Activated naive CD8-positive, alpha-beta T cell (primary cell): ENCODE results near the gene CAPN3.

Source experiments
- H3K27ac Mint-ChIP-seq: one replicate; pipeline ENCODE4 v1.8.0; 2021; ENCODE audit warnings: mixed read lengths
- H3K27me3 Mint-ChIP-seq: one replicate; pipeline ENCODE4 v1.8.0; 2021; ENCODE audit warnings: mixed read lengths
- H3K36me3 Mint-ChIP-seq: one replicate; pipeline ENCODE4 v1.8.0; 2021; ENCODE audit warnings: mixed read lengths
- H3K4me1 Mint-ChIP-seq: one replicate; pipeline ENCODE4 v1.8.0; 2021; ENCODE audit warnings: low read depth, mixed read lengths
- H3K4me3 Mint-ChIP-seq: one replicate; pipeline ENCODE4 v1.8.0; 2021; ENCODE audit warnings: mild to moderate bottlenecking, mixed read lengths
- H3K9me3 Mint-ChIP-seq: one replicate; pipeline ENCODE4 v1.8.0; 2021; ENCODE audit warnings: low read depth, mixed read lengths

The CAPN3 gene

DNA sequence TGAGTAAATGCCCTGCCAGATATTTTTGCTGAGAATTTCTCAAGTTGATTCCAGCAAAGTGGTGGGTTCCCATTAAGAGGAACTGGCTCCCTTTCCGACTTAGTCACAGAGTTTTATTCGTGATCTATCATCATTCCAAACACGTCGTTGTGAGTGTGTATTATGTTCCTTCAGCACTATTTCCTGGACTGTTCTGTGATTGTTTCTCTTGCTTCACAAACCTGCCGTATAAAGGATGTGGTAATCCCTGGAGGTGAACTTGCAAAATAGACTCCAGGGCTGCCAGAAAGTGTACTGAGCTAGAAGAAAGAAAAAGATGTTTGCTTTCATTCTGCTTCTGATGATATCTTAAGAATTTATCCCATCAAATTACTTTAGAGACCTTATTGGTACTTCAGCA lies 14.5 kb upstream of the CAPN3 start:
- Mint-ChIP-seq H3K4me1 (no peaks in the 10 kb centered on the region), H3K4me3 (no peak overlapping the region), H3K27ac (no peak overlapping the region), H3K36me3 (peaks cover 14% of the 10 kb centered on the region), H3K9me3 (no peaks in the 10 kb centered on the region), H3K27me3 (no peaks in the 10 kb centered on the region)

DNA sequence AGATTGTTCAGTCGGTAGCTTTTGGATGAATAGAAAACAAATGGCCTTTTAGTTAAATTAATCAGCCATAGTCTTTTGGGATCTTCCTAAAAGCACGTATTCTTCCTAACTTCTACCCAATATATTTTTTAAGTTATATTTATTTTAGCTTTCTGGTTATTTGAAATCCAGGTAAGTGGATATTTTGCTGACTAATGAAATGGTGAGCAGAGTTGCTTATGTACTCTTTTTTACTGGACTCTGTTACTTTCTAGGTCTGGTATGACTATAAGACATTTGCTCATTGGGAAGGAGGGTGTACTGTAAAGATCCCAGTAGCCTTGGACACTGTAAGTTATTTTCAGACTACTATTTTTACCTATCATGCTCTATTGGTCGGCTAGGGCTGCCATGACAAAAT lies 13.8 kb upstream of the CAPN3 start:
- Mint-ChIP-seq H3K4me3 (no peak overlapping the region), H3K27me3 (no peaks in the 10 kb centered on the region), H3K9me3 (no peaks in the 10 kb centered on the region), H3K36me3 (peaks cover 14% of the 10 kb centered on the region), H3K27ac (no peak overlapping the region), H3K4me1 (no peaks in the 10 kb centered on the region)

DNA sequence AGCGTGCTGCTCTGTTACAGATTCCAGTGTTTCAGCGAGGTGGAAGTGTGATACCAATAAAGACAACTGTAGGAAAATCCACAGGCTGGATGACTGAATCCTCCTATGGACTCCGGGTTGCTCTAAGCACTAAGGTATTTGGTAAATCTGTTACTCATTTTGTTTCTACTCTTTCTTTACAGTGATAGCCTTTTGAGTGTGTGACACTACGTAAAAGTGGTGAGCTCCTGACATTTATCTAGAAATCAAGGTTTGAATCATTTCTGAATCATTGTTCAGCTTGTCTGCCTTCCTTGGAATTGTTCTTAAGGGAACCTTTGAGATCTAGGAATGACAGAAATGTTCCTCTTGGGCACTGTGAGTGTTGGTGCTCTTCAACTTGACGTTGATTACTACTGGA lies 11.2 kb upstream of the CAPN3 start:
- H3K4me1 Mint-ChIP-seq = no peaks in the 10 kb centered on the region
- no peak overlapping the region for H3K27ac Mint-ChIP-seq
- no peaks in the 10 kb centered on the region for H3K27me3 Mint-ChIP-seq
- no peaks in the 10 kb centered on the region for H3K9me3 Mint-ChIP-seq
- H3K4me3 Mint-ChIP-seq = no peak overlapping the region
- peaks cover 17% of the 10 kb centered on the region for H3K36me3 Mint-ChIP-seq

DNA sequence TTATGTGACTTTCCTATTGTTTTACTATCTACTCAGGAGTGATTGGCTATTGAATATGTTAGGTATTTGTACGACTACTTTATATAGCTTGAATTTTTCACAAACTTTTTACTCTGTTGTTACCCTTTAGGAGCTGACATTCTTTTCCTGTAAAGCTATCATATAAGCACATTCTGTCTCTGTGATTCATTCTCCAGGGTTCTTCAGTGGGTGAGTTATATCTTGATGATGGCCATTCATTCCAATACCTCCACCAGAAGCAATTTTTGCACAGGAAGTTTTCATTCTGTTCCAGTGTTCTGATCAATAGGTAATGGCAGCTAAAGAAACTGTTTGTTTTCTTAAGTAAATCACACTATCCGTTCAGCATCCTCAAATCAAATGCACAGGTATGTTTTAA lies 10.1 kb upstream of the CAPN3 start:
- H3K4me3 Mint-ChIP-seq = no peak overlapping the region
- no peaks in the 10 kb centered on the region for H3K27me3 Mint-ChIP-seq
- peaks cover 20% of the 10 kb centered on the region for H3K36me3 Mint-ChIP-seq
- no peak overlapping the region for H3K27ac Mint-ChIP-seq
- H3K9me3 Mint-ChIP-seq = no peaks in the 10 kb centered on the region
- no peaks in the 10 kb centered on the region for H3K4me1 Mint-ChIP-seq

GRCh38 chr15:42352401-42352800 lies 6.9 kb upstream of the CAPN3 start:
- H3K4me3 Mint-ChIP-seq = no peak overlapping the region
- H3K4me1 Mint-ChIP-seq = no peaks in the 10 kb centered on the region
- peaks cover 15% of the 10 kb centered on the region for H3K36me3 Mint-ChIP-seq
- no peaks in the 10 kb centered on the region for H3K9me3 Mint-ChIP-seq
- no peaks in the 10 kb centered on the region for H3K27me3 Mint-ChIP-seq
- no peak overlapping the region for H3K27ac Mint-ChIP-seq

DNA sequence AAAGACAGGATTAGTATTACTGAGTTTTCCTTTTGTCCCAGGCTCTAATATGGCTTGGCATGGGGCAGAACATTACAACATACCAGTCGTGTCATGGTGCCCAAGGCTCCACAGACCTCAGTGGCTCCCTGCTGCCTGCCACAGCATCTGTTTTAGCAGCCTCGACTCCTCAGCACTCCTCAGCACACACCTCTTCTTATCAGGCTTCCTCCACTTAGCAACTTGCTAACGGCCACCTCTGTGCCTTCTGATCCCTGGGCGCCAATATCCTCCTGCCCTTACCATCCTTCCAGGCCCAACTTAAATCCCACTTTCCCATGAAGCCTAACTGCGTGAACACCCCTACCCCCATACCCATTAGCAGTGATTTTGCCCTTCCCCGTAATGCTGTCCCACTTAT lies 6.2 kb upstream of the CAPN3 start:
- Mint-ChIP-seq H3K4me3 (no peak overlapping the region), H3K27me3 (no peaks in the 10 kb centered on the region), H3K36me3 (peaks cover 15% of the 10 kb centered on the region)

DNA sequence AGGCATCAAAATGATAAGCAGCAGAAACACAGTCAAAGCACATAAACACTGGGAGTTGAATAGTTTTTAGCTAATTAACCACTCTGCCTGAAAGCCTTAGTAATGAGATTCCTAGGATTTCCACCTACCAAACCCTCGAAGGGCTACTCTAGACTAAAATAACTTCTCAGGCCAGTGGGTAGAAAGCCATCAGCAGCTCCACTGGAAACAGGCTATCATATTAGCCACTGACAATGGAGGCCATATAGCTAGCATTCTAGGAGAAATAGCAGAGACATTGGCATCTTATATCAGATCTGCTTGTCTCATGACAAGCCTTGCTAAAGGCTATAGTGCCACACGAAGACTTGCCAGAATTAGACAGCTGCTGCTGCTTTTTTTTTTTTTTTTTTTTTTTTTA lies 4.5 kb upstream of the CAPN3 start:
- no peaks in the 10 kb centered on the region for H3K9me3 Mint-ChIP-seq
- no peak overlapping the region for H3K27ac Mint-ChIP-seq
- no peak overlapping the region for H3K4me3 Mint-ChIP-seq
- H3K36me3 Mint-ChIP-seq = peaks cover 12% of the 10 kb centered on the region
- H3K4me1 Mint-ChIP-seq = no peaks in the 10 kb centered on the region
- H3K27me3 Mint-ChIP-seq = no peaks in the 10 kb centered on the region

More for the DNA sequence above, 6.2 kb upstream of the CAPN3 start:
- H3K9me3 Mint-ChIP-seq = no peaks in the 10 kb centered on the region
- H3K27ac Mint-ChIP-seq = no peak overlapping the region
- H3K4me1 Mint-ChIP-seq = no peaks in the 10 kb centered on the region

GRCh38 chr15:42355291-42355690 lies 4.0 kb upstream of the CAPN3 start:
- Mint-ChIP-seq H3K9me3 (no peaks in the 10 kb centered on the region), H3K27ac (no peak overlapping the region), H3K4me1 (no peaks in the 10 kb centered on the region), H3K27me3 (no peaks in the 10 kb centered on the region), H3K36me3 (peaks cover 12% of the 10 kb centered on the region), H3K4me3 (no peak overlapping the region)

GRCh38 chr15:42356851-42357250 lies 2.5 kb upstream of the CAPN3 start:
- H3K27ac Mint-ChIP-seq = no peak overlapping the region
- H3K9me3 Mint-ChIP-seq = no peaks in the 10 kb centered on the region
- no peaks in the 10 kb centered on the region for H3K4me1 Mint-ChIP-seq
- H3K36me3 Mint-ChIP-seq = peaks cover 11% of the 10 kb centered on the region
- no peak overlapping the region for H3K4me3 Mint-ChIP-seq
- H3K27me3 Mint-ChIP-seq = no peaks in the 10 kb centered on the region

- peaks cover 11% of the 10 kb centered on the region for H3K36me3 Mint-ChIP-seq
- H3K27me3 Mint-ChIP-seq = no peaks in the 10 kb centered on the region
- no peaks in the 10 kb centered on the region for H3K4me1 Mint-ChIP-seq
- H3K27ac Mint-ChIP-seq = no peak overlapping the region
- H3K4me3 Mint-ChIP-seq = no peak overlapping the region
- H3K9me3 Mint-ChIP-seq = no peaks in the 10 kb centered on the region
Measured at GRCh38 chr15:42358141-42358540, 1.2 kb upstream of the CAPN3 start.

GRCh38 chr15:42359985-42360384 lies 684 bp downstream of the CAPN3 start:
- Mint-ChIP-seq H3K9me3 (no peaks in the 10 kb centered on the region), H3K27me3 (no peaks in the 10 kb centered on the region), H3K4me1 (no peaks in the 10 kb centered on the region), H3K27ac (no peak overlapping the region), H3K4me3 (no peak overlapping the region), H3K36me3 (peaks cover 7% of the 10 kb centered on the region)

DNA sequence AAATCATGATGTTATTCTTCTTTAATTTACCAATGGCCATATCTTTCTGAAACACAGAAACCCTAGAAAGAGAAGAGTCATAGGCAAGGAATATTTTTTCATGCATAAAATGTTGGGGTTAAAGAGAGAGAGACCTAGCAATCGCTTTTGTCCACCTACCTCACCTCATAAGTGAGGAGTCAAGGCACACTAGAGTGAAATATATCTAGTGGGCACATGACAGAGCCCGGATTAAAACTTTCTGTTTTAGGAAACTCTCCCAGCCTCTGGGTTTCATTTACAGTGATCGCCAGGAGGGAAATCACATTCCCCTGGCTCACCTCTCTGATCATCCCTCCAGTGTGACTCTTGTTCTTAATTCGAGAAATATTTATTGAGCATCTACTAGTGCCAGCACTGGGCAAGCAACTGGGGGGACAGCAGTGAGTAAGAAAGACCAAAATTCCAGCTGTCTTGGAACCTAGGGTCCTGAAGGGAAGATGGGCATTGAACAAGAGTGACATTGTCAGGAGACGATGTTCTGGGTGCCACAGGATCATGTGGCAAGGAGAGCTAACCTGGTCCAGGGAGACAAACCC lies 1.3 kb downstream of the CAPN3 start:
- Mint-ChIP-seq H3K36me3 (peaks cover 10% of the 10 kb centered on the region), H3K4me3 (no peak overlapping the region), H3K4me1 (no peaks in the 10 kb centered on the region), H3K27me3 (no peaks in the 10 kb centered on the region), H3K9me3 (no peaks in the 10 kb centered on the region), H3K27ac (no peak overlapping the region)

DNA sequence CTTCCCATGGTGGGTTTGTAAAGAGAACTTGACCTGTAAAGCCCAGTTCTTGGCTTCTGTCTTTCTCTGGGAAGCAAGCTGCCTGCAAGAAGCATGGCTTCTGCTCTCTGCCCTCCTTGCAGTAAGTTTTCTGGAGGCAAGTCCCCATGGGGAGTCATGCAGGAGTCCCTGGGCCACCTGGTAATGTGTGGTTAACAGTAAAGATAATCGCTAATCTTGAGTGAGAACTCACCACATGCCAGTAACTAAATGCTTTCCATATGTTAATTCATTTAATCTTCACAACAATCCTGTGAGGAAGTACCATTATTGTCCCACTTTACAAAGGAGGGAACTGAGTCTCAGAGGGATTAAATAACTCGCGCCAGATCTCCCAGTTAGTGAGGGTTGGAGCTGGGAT lies 4.2 kb downstream of the CAPN3 start:
- Mint-ChIP-seq H3K27ac (no peak overlapping the region), H3K36me3 (peaks cover 12% of the 10 kb centered on the region), H3K27me3 (no peaks in the 10 kb centered on the region), H3K9me3 (no peaks in the 10 kb centered on the region), H3K4me1 (no peaks in the 10 kb centered on the region), H3K4me3 (no peak overlapping the region)

DNA sequence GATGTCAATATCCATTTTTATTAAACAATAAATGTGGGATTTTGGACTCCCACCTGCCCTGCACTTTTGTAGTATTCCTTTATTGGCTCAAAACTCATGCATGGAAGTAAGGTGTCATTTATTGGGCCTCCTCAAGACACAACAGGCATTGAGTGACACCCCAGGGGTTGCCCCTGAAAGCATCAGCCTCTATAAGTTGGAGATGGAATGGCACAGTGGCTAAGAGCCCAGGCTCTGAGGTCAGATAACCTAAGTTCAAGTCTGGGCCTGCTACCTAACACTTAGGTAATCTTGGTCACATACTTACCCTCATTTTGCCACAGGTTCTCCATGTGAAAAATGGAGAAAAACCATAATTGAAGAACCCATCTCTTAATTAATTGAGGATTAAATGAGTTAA lies 4.6 kb downstream of the CAPN3 start:
- no peak overlapping the region for H3K27ac Mint-ChIP-seq

DNA sequence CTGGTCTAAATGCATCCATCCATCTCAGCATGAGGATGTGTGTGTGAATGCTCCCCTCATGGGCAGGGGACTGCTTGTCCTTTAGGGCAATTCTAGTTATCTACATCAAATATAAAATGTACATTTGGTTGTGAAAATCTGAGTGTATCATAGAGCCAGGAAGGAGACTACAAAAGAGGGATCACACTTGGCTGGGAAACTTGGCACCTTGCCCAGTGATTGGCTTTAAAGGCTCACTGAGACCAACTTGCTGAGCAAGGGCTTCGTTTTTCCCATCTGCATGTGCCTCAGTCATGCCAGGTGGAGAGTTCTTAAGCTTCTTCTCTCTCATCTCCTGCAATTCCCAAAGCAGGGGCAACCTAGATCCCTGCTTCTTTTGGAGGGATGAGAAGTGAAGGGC lies 5.2 kb downstream of the CAPN3 start:
- H3K27me3 Mint-ChIP-seq = no peaks in the 10 kb centered on the region
- H3K27ac Mint-ChIP-seq = no peak overlapping the region
- H3K9me3 Mint-ChIP-seq = no peaks in the 10 kb centered on the region
- no peak overlapping the region for H3K4me3 Mint-ChIP-seq
- peaks cover 10% of the 10 kb centered on the region for H3K36me3 Mint-ChIP-seq
- H3K4me1 Mint-ChIP-seq = no peaks in the 10 kb centered on the region

More for the DNA sequence above, 4.6 kb downstream of the CAPN3 start:
- Mint-ChIP-seq H3K9me3 (no peaks in the 10 kb centered on the region), H3K36me3 (peaks cover 12% of the 10 kb centered on the region), H3K4me3 (no peak overlapping the region), H3K27me3 (no peaks in the 10 kb centered on the region), H3K4me1 (no peaks in the 10 kb centered on the region)

DNA sequence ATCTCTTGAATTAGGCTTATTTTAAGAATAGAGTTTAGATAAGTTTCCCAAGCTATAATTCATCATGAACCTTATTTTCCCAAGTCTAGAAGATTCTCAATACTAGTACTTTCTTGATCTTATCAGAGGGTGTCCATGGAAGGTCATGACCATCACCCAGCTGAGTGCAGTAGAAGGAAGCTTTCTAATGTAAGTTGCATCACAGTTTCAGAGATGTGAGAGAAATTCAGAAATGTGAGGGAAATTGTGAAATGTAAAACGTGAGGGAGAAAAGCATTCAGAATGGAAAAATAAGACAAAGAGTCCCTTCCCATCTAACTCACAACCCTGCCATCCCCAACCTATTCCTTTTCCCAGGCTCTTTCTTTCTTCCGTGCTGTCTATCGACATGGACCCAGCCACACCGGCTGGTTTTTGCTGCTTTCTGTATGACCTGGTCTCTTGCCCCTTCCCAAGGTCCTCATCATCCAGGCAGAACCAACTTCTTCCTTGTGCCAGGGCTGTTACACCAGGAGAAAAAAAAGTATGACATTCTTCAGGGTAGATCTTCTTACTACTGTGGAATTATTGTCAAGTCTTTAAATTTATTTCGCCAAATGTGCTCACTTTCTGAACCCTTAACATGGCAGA lies 6.7 kb downstream of the CAPN3 start:
- H3K4me1 Mint-ChIP-seq = no peaks in the 10 kb centered on the region
- peaks cover 11% of the 10 kb centered on the region for H3K36me3 Mint-ChIP-seq
- H3K27ac Mint-ChIP-seq = no peak overlapping the region
- H3K4me3 Mint-ChIP-seq = no peak overlapping the region
- H3K27me3 Mint-ChIP-seq = no peaks in the 10 kb centered on the region
- no peaks in the 10 kb centered on the region for H3K9me3 Mint-ChIP-seq
